Adrenal gland (tissue), 5 donors: Measurements from ENCODE around the gene CENPT.

Source experiments
- POLR2A ChIP-seq, 2 donors: fragments of 450-650 bp; IDR thresholded peaks; one replicate each; pipeline ENCODE4 v1.6.1; 2017; ENCODE audit warnings: antibody characterized with exemption in 2 of 2, mild to moderate bottlenecking in 2 of 2, moderate library complexity in 1 of 2
- TF ChIP-seq, protein P1 (sequence below), 6 experiments: fragments of 450-650 bp in 4 of 6; fragments of 200-600 bp in 2 of 6; sonication (generic) in 1 of 6; IDR thresholded peaks; 1 replicate in 5 of 6; 2 replicates in 1 of 6; pipeline versions ENCODE4 v1.5.1 to v1.8.0; 2016 to 2021; ENCODE audit warnings: antibody characterized with exemption in 6 of 6, mild to moderate bottlenecking in 2 of 6, moderate library complexity in 1 of 6
- donor health status: DM: no; HTN: no; CAD: no.

DNA sequence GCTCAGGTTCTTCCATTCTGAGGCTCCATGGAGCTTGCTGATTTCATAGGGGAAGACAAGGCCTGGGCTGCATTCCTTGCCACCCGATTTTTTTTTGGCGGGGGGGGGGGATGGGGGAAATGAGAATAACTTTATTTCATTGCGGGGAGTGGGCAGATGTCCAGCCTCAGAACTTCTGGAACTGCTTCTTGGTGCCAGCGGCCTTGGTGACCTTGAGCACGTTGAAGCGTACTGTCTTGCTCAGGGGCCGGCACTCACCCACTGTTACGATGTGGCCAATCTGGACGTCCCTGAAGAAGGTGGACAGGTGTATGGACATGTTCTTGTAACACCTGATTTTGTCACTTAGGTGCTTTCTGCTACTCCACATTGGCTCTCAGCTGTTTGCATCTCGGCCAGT is 8.3 kb upstream of the CENPT start:
- TF ChIP-seq, protein P1, sequence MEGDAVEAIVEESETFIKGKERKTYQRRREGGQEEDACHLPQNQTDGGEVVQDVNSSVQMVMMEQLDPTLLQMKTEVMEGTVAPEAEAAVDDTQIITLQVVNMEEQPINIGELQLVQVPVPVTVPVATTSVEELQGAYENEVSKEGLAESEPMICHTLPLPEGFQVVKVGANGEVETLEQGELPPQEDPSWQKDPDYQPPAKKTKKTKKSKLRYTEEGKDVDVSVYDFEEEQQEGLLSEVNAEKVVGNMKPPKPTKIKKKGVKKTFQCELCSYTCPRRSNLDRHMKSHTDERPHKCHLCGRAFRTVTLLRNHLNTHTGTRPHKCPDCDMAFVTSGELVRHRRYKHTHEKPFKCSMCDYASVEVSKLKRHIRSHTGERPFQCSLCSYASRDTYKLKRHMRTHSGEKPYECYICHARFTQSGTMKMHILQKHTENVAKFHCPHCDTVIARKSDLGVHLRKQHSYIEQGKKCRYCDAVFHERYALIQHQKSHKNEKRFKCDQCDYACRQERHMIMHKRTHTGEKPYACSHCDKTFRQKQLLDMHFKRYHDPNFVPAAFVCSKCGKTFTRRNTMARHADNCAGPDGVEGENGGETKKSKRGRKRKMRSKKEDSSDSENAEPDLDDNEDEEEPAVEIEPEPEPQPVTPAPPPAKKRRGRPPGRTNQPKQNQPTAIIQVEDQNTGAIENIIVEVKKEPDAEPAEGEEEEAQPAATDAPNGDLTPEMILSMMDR (IDR thresholded peaks at IDR 0.05): no peak
- no peak for TF ChIP-seq POLR2A (IDR thresholded peaks at IDR 0.05)
